Measurements from ENCODE around the gene DCAF6. TPM values are rescaled to one million over a fixed set of nuclear protein-coding genes. Genes with fewer than 3 reads are reported as not detected.

DCAF6 gene
- total RNA-seq, 2 experiments from 2014 or later = 23.2 to 30.6 TPM

GRCh38 chr1:168116327-168116799 is 179.9 kb downstream of the DCAF6 start:
- no peak overlapping the region for H3K27ac ChIP-seq (ENCODE audit: low read depth, low read length, poor library complexity, severe bottlenecking)
- no peaks in the 10 kb centered on the region for H4K20me1 ChIP-seq (ENCODE audit: insufficient read depth, low read length)
- H3K36me3 ChIP-seq (ENCODE audit: insufficient read depth, low read length) = no peaks in the 10 kb centered on the region
- no peak overlapping the region for H3K4me2 ChIP-seq (ENCODE audit: low read length)
- H3K9me3 ChIP-seq (ENCODE audit: low read length) = no peaks in the 10 kb centered on the region
- TF ChIP-seq CTCF (conservative IDR thresholded peaks at IDR 0.05; ENCODE audit: low read length) (no peak), EZH2phosphoT487 (IDR thresholded peaks at IDR 0.05; ENCODE audit: borderline replicate concordance, low read depth, low read length) (no peak)
- ChIA-PET CTCF (ENCODE audit: unreplicated experiment) (no interaction called here), POLR2A (interaction anchor here (0.7 kb wide), 1 partner anchor 635 kb away, joined by 3 read pairs; no protein-coding TSS in a partner anchor)
- intact Hi-C loops (cut with micrococcal nuclease; ENCODE audit: unreplicated experiment) = no loop called here
- H3K79me2 ChIP-seq (ENCODE audit: insufficient read depth, low read depth, low read length) = no peaks in the 10 kb centered on the region
- DNase-seq (ENCODE audit: low spot score) = no peak
- BruUV-seq (replicated peaks) = no TSS peak
- H3K4me1 ChIP-seq (ENCODE audit: insufficient read depth, low read length, poor library complexity, severe bottlenecking) = no peaks in the 10 kb centered on the region
- H2AFZ ChIP-seq (ENCODE audit: low read length) = no peak overlapping the region
- no peak overlapping the region for H3K4me3 ChIP-seq (ENCODE audit: low read depth, low read length, poor library complexity, severe bottlenecking)
- H3K9me2 ChIP-seq (ENCODE audit: insufficient read depth, low read length) = no peaks in the 10 kb centered on the region

GRCh38 chr1:168119750-168120149 is 183.3 kb downstream of the DCAF6 start:
- H3K9me3 ChIP-seq (ENCODE audit: low read length) = no peaks in the 10 kb centered on the region
- H3K27ac ChIP-seq (ENCODE audit: low read depth, low read length, poor library complexity, severe bottlenecking) = no peak overlapping the region
- TF ChIP-seq CTCF (conservative IDR thresholded peaks at IDR 0.05; ENCODE audit: low read length) = no peak
- TF ChIP-seq EZH2phosphoT487 (IDR thresholded peaks at IDR 0.05; ENCODE audit: borderline replicate concordance, low read depth, low read length) = no peak
- H3K4me1 ChIP-seq (ENCODE audit: insufficient read depth, low read length, poor library complexity, severe bottlenecking) = no peaks in the 10 kb centered on the region
- H4K20me1 ChIP-seq (ENCODE audit: insufficient read depth, low read length) = no peaks in the 10 kb centered on the region
- no peaks in the 10 kb centered on the region for H3K79me2 ChIP-seq (ENCODE audit: insufficient read depth, low read depth, low read length)
- no peak for DNase-seq (ENCODE audit: low spot score)
- H3K9me2 ChIP-seq (ENCODE audit: insufficient read depth, low read length) = no peaks in the 10 kb centered on the region
- H3K4me3 ChIP-seq (ENCODE audit: low read depth, low read length, poor library complexity, severe bottlenecking) = no peak overlapping the region
- intact Hi-C loops (cut with micrococcal nuclease; ENCODE audit: unreplicated experiment) = no loop called here
- H3K4me2 ChIP-seq (ENCODE audit: low read length) = no peak overlapping the region
- POLR2A ChIA-PET = no interaction called here
- H2AFZ ChIP-seq (ENCODE audit: low read length) = no peak overlapping the region
- CTCF ChIA-PET (ENCODE audit: unreplicated experiment) = no interaction called here
- no peaks in the 10 kb centered on the region for H3K36me3 ChIP-seq (ENCODE audit: insufficient read depth, low read length)
- no TSS peak for BruUV-seq (replicated peaks)

- intact Hi-C loops (cut with micrococcal nuclease; ENCODE audit: unreplicated experiment) = no loop called here
- POLR2A ChIA-PET = interaction anchor here (0.9 kb wide), 1 partner anchor 18 kb away, joined by 4 read pairs; no protein-coding TSS in a partner anchor
Observed at GRCh38 chr1:168121401-168122011, 185.0 kb downstream of the DCAF6 start.

More at GRCh38 chr1:168121401-168122011, 185.0 kb downstream of the DCAF6 start:
- no peaks in the 10 kb centered on the region for H3K4me1 ChIP-seq (ENCODE audit: insufficient read depth, low read length, poor library complexity, severe bottlenecking)
- no peak overlapping the region for H2AFZ ChIP-seq (ENCODE audit: low read length)
- H3K4me2 ChIP-seq (ENCODE audit: low read length) = no peak overlapping the region
- H3K36me3 ChIP-seq (ENCODE audit: insufficient read depth, low read length) = no peaks in the 10 kb centered on the region
- no peaks in the 10 kb centered on the region for H3K9me3 ChIP-seq (ENCODE audit: low read length)
- BruUV-seq (replicated peaks) = no TSS peak
- TF ChIP-seq EZH2phosphoT487 (IDR thresholded peaks at IDR 0.05; ENCODE audit: borderline replicate concordance, low read depth, low read length) = no peak
- DNase-seq (ENCODE audit: low spot score) = no peak
- CTCF ChIA-PET (ENCODE audit: unreplicated experiment) = no interaction called here
- no peaks in the 10 kb centered on the region for H4K20me1 ChIP-seq (ENCODE audit: insufficient read depth, low read length)
- no peak overlapping the region for H3K27ac ChIP-seq (ENCODE audit: low read depth, low read length, poor library complexity, severe bottlenecking)
- no peak overlapping the region for H3K4me3 ChIP-seq (ENCODE audit: low read depth, low read length, poor library complexity, severe bottlenecking)
- no peaks in the 10 kb centered on the region for H3K9me2 ChIP-seq (ENCODE audit: insufficient read depth, low read length)
- no peaks in the 10 kb centered on the region for H3K79me2 ChIP-seq (ENCODE audit: insufficient read depth, low read depth, low read length)
